GM23248 (cell line): ENCODE results near the gene MTPN. TPM values are rescaled to one million over a fixed set of nuclear protein-coding genes. Genes with fewer than 3 reads are reported as not detected.

Source experiments
- DNase-seq: peaks from one replicate; pipeline ENCODE4 v3.0.0-alpha.2; 2015
- H2AFZ ChIP-seq: fragments of 200-600 bp; sonication (generic); 2 replicates; pipeline ENCODE4 v1.6.1; 2016; ENCODE audit warnings: antibody characterized with exemption
- H3F3A ChIP-seq: fragments of 200-600 bp; sonication (generic); 2 replicates; pipeline ENCODE4 v1.6.1; 2016; ENCODE audit warnings: mild to moderate bottlenecking, antibody characterized with exemption, mixed run types; ENCODE audit not compliant: insufficient read depth
- H3K27ac ChIP-seq: fragments of 200-600 bp; sonication (generic); 2 replicates; pipeline ENCODE4 v1.5.1; 2016; ENCODE audit warnings: mild to moderate bottlenecking
- H3K27me3 ChIP-seq: fragments of 200-600 bp; sonication (generic); replicated peaks from 2 replicates; pipeline ENCODE4 v1.6.1; 2016; ENCODE audit warnings: mild to moderate bottlenecking; ENCODE audit not compliant: insufficient read depth
- H3K36me3 ChIP-seq: fragments of 200-600 bp; sonication (generic); 2 replicates; pipeline ENCODE4 v1.6.1; 2016; ENCODE audit warnings: low read depth, mild to moderate bottlenecking
- H3K4me1 ChIP-seq: fragments of 200-600 bp; sonication (generic); 2 replicates; pipeline ENCODE4 v1.6.1; 2016; ENCODE audit warnings: mild to moderate bottlenecking; ENCODE audit not compliant: insufficient read depth
- H3K4me2 ChIP-seq: fragments of 200-600 bp; sonication (generic); one replicate; pipeline ENCODE4 v1.6.1; 2016; ENCODE audit warnings: mild to moderate bottlenecking; ENCODE audit not compliant: unreplicated experiment
- H3K4me3 ChIP-seq: fragments of 200-600 bp; sonication (generic); 2 replicates; pipeline ENCODE4 v1.5.1; 2016; ENCODE audit warnings: mild to moderate bottlenecking
- H3K79me2 ChIP-seq: fragments of 200-600 bp; sonication (generic); 2 replicates; pipeline ENCODE4 v1.6.1; 2016; ENCODE audit warnings: mild to moderate bottlenecking; ENCODE audit not compliant: insufficient read depth
- H3K9ac ChIP-seq: fragments of 200-600 bp; sonication (generic); 2 replicates; pipeline ENCODE4 v1.6.1; 2016; ENCODE audit warnings: mild to moderate bottlenecking
- H3K9me2 ChIP-seq: fragments of 200-600 bp; sonication (generic); 2 replicates; pipeline ENCODE4 v1.6.1; 2016; ENCODE audit warnings: mixed run types, mild to moderate bottlenecking, moderate library complexity; ENCODE audit not compliant: insufficient read depth
- H3K9me3 ChIP-seq: fragments of 200-600 bp; sonication (generic); one replicate; pipeline ENCODE4 v1.6.1; 2017; ENCODE audit warnings: low read depth
- H4K20me1 ChIP-seq: fragments of 200-600 bp; sonication (generic); 2 replicates; pipeline ENCODE4 v1.6.0; 2016; ENCODE audit not compliant: insufficient read depth
- EZH2 ChIP-seq: fragments of 200-600 bp; sonication (generic); IDR thresholded peaks from 2 replicates; pipeline ENCODE4 v1.6.1; 2018; ENCODE audit warnings: antibody characterized with exemption, mild to moderate bottlenecking; ENCODE audit not compliant: insufficient read depth, poor library complexity, severe bottlenecking
- EZH2phosphoT487 ChIP-seq: fragments of 200-600 bp; sonication (generic); IDR thresholded peaks from 2 replicates; pipeline ENCODE4 v1.6.1; 2018; ENCODE audit warnings: antibody characterized with exemption, moderate library complexity, mild to moderate bottlenecking, low read depth; ENCODE audit not compliant: insufficient read depth
- WGBS, 2 experiments: methylation state at CpG; one replicate each; pipeline ENCODE4 v1.1.6; 2015 to 2017; ENCODE audit warnings: low lambda C conversion rate in 2 of 2, low coverage in 1 of 2; ENCODE audit errors: missing lambda C conversion rate in 2 of 2; 5-methylcytosine and 5-hydroxymethylcytosine counted together
- in situ Hi-C: fragments of 300-500 bp; cut with MboI; formaldehyde crosslinking; loops from 2 replicates; pipeline ENCODE4 v1.15.0; 2020
- polyA plus RNA-seq: library from polyadenylated mRNA; unstranded; fragments of >200 nt; fragmentation: Nextera tagmentation; extraction: Ambion mirVana; gene quantifications from 2 replicates; pipeline ENCODE4 v1.2.1, GENCODE V29; 2016
- total RNA-seq: library from RNA; depleted of rRNA; stranded (reverse); fragments of >200 nt; shearing (Covaris generic); gene quantifications from 2 replicates; pipeline ENCODE4 v1.2.3, GENCODE V29; 2014

MTPN gene
- total and polyA plus RNA-seq, 2 experiments from 2014 or later, result 133 to 145 TPM

GRCh38 chr7:135936497-135937217 lies 40.5 kb downstream of the MTPN start:
- Histone ChIP-seq H3F3A (peaks cover 7% of the 10 kb centered on the region), H4K20me1 (no peaks in the 10 kb centered on the region), H2AFZ (no peak overlapping the region), H3K4me1 (peaks cover 26% of the 10 kb centered on the region), H3K27ac (no peak overlapping the region), H3K9me3 (no peaks in the 10 kb centered on the region), H3K79me2 (peaks cover 98% of the 10 kb centered on the region), H3K4me2 (no peak overlapping the region), H3K36me3 (no peaks in the 10 kb centered on the region), H3K27me3 (no peaks in the 10 kb centered on the region), H3K9me2 (no peaks in the 10 kb centered on the region), H3K4me3 (no peak overlapping the region), H3K9ac (no peak overlapping the region)
- WGBS, 2 experiments, result 27 to 33% methylated on average over 2 of the region's 2 CpGs
- in situ Hi-C loops, result no loop called here
- DNase-seq, result no peak
- TF ChIP-seq EZH2phosphoT487 (no peak), EZH2 (no peak)

- TF ChIP-seq EZH2 (no peak), EZH2phosphoT487 (no peak)
- H3K4me2 ChIP-seq, result no peak overlapping the region
- no peak overlapping the region for H3K9ac ChIP-seq
- H3K9me2 ChIP-seq, result no peaks in the 10 kb centered on the region
- 92 to 95% methylated on average over 2 of the region's 2 CpGs for WGBS, 2 experiments
- no peaks in the 10 kb centered on the region for H4K20me1 ChIP-seq
- peaks cover 88% of the 10 kb centered on the region for H3K79me2 ChIP-seq
- H3K36me3 ChIP-seq, result no peaks in the 10 kb centered on the region
- H2AFZ ChIP-seq, result no peak overlapping the region
- H3K4me3 ChIP-seq, result no peak overlapping the region
- H3F3A ChIP-seq, result peaks cover 27% of the 10 kb centered on the region
- no peaks in the 10 kb centered on the region for H3K9me3 ChIP-seq
- in situ Hi-C loops, result no loop called here
- H3K27ac ChIP-seq, result no peak overlapping the region
- H3K4me1 ChIP-seq, result peaks cover 43% of the 10 kb centered on the region
- no peaks in the 10 kb centered on the region for H3K27me3 ChIP-seq
- DNase-seq, result no peak
Observed at GRCh38 chr7:135934651-135935050, 42.5 kb downstream of the MTPN start.

GRCh38 chr7:135933509-135934188 lies 43.5 kb downstream of the MTPN start:
- Histone ChIP-seq H3K4me1 (peaks cover 43% of the 10 kb centered on the region), H3K27ac (peak overlapping the region; percentile 16; the same call in 1 of the 2 replicates), H3F3A (peaks cover 28% of the 10 kb centered on the region), H3K9me3 (no peaks in the 10 kb centered on the region), H3K9ac (no peak overlapping the region), H3K27me3 (no peaks in the 10 kb centered on the region), H3K36me3 (0 out of 2 replicates have a peak, but pooled peaks cover 5% of the 10 kb centered on the region), H3K79me2 (peaks cover 90% of the 10 kb centered on the region), H2AFZ (no peak overlapping the region), H3K4me2 (no peak overlapping the region), H4K20me1 (no peaks in the 10 kb centered on the region), H3K9me2 (no peaks in the 10 kb centered on the region), H3K4me3 (no peak overlapping the region)
- 69 to 77% methylated on average over 2 of the region's 2 CpGs for WGBS, 2 experiments
- no peak for TF ChIP-seq EZH2
- TF ChIP-seq EZH2phosphoT487, result no peak
- in situ Hi-C loops, result no loop called here
- peak; percentile 23 for DNase-seq

- Histone ChIP-seq H3K79me2 (peaks cover 90% of the 10 kb centered on the region), H3K4me3 (no peak overlapping the region), H3K27ac (peak overlapping the region; percentile 96), H3K9me3 (no peaks in the 10 kb centered on the region), H3F3A (peaks cover 28% of the 10 kb centered on the region), H3K4me1 (peaks cover 28% of the 10 kb centered on the region), H4K20me1 (no peaks in the 10 kb centered on the region), H3K9me2 (no peaks in the 10 kb centered on the region), H3K27me3 (no peaks in the 10 kb centered on the region), H2AFZ (no peak overlapping the region), H3K36me3 (0 out of 2 replicates have a peak, but pooled peaks cover 12% of the 10 kb centered on the region), H3K9ac (peak overlapping the region; percentile 76; the same call in 1 of the 2 replicates), H3K4me2 (no peak overlapping the region)
- in situ Hi-C loops, result no loop called here
- no peak for TF ChIP-seq EZH2
- TF ChIP-seq EZH2phosphoT487, result no peak
- peak; percentile 15 for DNase-seq
- 94% methylated on average over 5 of the region's 5 CpGs for WGBS, 2 experiments
Observed at GRCh38 chr7:135932131-135932530, 45.0 kb downstream of the MTPN start.
